HFFc6 (cell line): Measurements from ENCODE around the gene EPHA8. TPM values are rescaled to one million over a fixed set of nuclear protein-coding genes. Genes with fewer than 3 reads are reported as not detected.

Experiments used
- DNase-seq: peaks from one replicate; pipeline ENCODE4 v3.0.0-alpha.2; 2018
- H3K27ac Mint-ChIP-seq: 2 replicates; pipeline ENCODE4 v1.8.0; 2020; ENCODE audit warnings: mild to moderate bottlenecking, mixed read lengths
- H3K27me3 Mint-ChIP-seq: 2 replicates; pipeline ENCODE4 v1.8.0; 2021; ENCODE audit warnings: mild to moderate bottlenecking, moderate library complexity, mixed read lengths; ENCODE audit not compliant: insufficient read depth
- H3K36me3 Mint-ChIP-seq: 2 replicates; pipeline ENCODE4 v1.8.0; 2021; ENCODE audit warnings: low read depth, mixed read lengths
- H3K4me1 Mint-ChIP-seq: 2 replicates; pipeline ENCODE4 v1.8.0; 2020; ENCODE audit warnings: low read depth, mixed read lengths
- H3K4me3 Mint-ChIP-seq: 2 replicates; pipeline ENCODE4 v1.8.0; 2020; ENCODE audit warnings: mild to moderate bottlenecking, moderate library complexity, mixed read lengths
- H3K9me3 Mint-ChIP-seq: 2 replicates; pipeline ENCODE4 v1.8.0; 2020; ENCODE audit warnings: mild to moderate bottlenecking, mixed read lengths
- CTCF ChIP-seq: fragments of 200-600 bp; sonication (generic); IDR thresholded peaks from 2 replicates; pipeline ENCODE4 v1.5.0; 2021; ENCODE audit warnings: antibody characterized with exemption, mild to moderate bottlenecking
- total RNA-seq, 6 experiments: library from RNA; stranded (reverse); fragmentation: NEBNext Ultra II Directional; extraction: Animal tissue kit (Norgen Biotek cat#: 25700); gene quantifications; 2 replicates in 1 of 6; 3 replicates in 5 of 6; pipeline ENCODE4 v1.2.3, GENCODE V29; 2021

Gene EPHA8
- total RNA-seq, 6 experiments from 2014 or later, result not detected

- H3K4me1 Mint-ChIP-seq, result 0 out of 2 replicates have a peak, but pooled peaks cover under 1% of the 10 kb centered on the region
- DNase-seq, result no peak
- H3K4me3 Mint-ChIP-seq, result no peak overlapping the region
- H3K9me3 Mint-ChIP-seq, result no peaks in the 10 kb centered on the region
- peaks cover 55% of the 10 kb centered on the region for H3K27me3 Mint-ChIP-seq
- H3K36me3 Mint-ChIP-seq, result no peaks in the 10 kb centered on the region
- no peak overlapping the region for H3K27ac Mint-ChIP-seq
- TF ChIP-seq CTCF, result no peak
Measured at GRCh38 chr1:22586356-22587130, 23.3 kb downstream of the EPHA8 start.

- Mint-ChIP-seq H3K9me3 (no peaks in the 10 kb centered on the region), H3K4me1 (0 out of 2 replicates have a peak, but pooled peaks cover 5% of the 10 kb centered on the region), H3K4me3 (no peak overlapping the region), H3K27me3 (peaks cover 61% of the 10 kb centered on the region), H3K27ac (no peak overlapping the region), H3K36me3 (no peaks in the 10 kb centered on the region)
- DNase-seq, result no peak
- no peak for TF ChIP-seq CTCF
Measured at GRCh38 chr1:22587247-22587646, 24.0 kb downstream of the EPHA8 start.

GRCh38 chr1:22588899-22589422, 25.7 kb downstream of the EPHA8 start:
- DNase-seq, result no peak
- Mint-ChIP-seq H3K4me3 (no peak overlapping the region), H3K27ac (no peak overlapping the region), H3K27me3 (peaks cover 58% of the 10 kb centered on the region), H3K36me3 (no peaks in the 10 kb centered on the region), H3K4me1 (0 out of 2 replicates have a peak, but pooled peaks cover 5% of the 10 kb centered on the region), H3K9me3 (no peaks in the 10 kb centered on the region)
- TF ChIP-seq CTCF, result no peak

- Mint-ChIP-seq H3K4me1 (0 out of 2 replicates have a peak, but pooled peaks cover 5% of the 10 kb centered on the region), H3K9me3 (no peaks in the 10 kb centered on the region), H3K27me3 (peaks cover 58% of the 10 kb centered on the region), H3K4me3 (no peak overlapping the region), H3K27ac (no peak overlapping the region), H3K36me3 (no peaks in the 10 kb centered on the region)
- no peak for DNase-seq
- TF ChIP-seq CTCF, result no peak
Measured at GRCh38 chr1:22591576-22591975, 28.3 kb downstream of the EPHA8 start.

- Mint-ChIP-seq H3K36me3 (no peaks in the 10 kb centered on the region), H3K27me3 (peaks cover 59% of the 10 kb centered on the region), H3K27ac (no peak overlapping the region), H3K4me1 (0 out of 2 replicates have a peak, but pooled peaks cover 5% of the 10 kb centered on the region), H3K4me3 (no peak overlapping the region), H3K9me3 (no peaks in the 10 kb centered on the region)
- no peak for DNase-seq
- TF ChIP-seq CTCF, result no peak
Measured at GRCh38 chr1:22592051-22592450, 28.8 kb downstream of the EPHA8 start.
